ENCODE data around the gene ZBTB9. TPM values are rescaled to one million over a fixed set of nuclear protein-coding genes. Genes with fewer than 3 reads are reported as not detected.
A peak's percentile ranks its signal among the peaks of the same experiment; 100 is the strongest.

ZBTB9 gene, protein sequence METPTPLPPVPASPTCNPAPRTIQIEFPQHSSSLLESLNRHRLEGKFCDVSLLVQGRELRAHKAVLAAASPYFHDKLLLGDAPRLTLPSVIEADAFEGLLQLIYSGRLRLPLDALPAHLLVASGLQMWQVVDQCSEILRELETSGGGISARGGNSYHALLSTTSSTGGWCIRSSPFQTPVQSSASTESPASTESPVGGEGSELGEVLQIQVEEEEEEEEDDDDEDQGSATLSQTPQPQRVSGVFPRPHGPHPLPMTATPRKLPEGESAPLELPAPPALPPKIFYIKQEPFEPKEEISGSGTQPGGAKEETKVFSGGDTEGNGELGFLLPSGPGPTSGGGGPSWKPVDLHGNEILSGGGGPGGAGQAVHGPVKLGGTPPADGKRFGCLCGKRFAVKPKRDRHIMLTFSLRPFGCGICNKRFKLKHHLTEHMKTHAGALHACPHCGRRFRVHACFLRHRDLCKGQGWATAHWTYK
- 1 to 10 TPM; 4.4 to 5.9 TPM for total RNA-seq
- long read RNA-seq, transcript ZBTB9-201 (2 exons, 2,716 nt) = major isoform, 11 of 17 reads
- long read RNA-seq, partial matches to known transcripts = 0 of 17 reads
- long read RNA-seq, other reads (novel, unspliced or antisense) = 6 of 17 reads

DNA sequence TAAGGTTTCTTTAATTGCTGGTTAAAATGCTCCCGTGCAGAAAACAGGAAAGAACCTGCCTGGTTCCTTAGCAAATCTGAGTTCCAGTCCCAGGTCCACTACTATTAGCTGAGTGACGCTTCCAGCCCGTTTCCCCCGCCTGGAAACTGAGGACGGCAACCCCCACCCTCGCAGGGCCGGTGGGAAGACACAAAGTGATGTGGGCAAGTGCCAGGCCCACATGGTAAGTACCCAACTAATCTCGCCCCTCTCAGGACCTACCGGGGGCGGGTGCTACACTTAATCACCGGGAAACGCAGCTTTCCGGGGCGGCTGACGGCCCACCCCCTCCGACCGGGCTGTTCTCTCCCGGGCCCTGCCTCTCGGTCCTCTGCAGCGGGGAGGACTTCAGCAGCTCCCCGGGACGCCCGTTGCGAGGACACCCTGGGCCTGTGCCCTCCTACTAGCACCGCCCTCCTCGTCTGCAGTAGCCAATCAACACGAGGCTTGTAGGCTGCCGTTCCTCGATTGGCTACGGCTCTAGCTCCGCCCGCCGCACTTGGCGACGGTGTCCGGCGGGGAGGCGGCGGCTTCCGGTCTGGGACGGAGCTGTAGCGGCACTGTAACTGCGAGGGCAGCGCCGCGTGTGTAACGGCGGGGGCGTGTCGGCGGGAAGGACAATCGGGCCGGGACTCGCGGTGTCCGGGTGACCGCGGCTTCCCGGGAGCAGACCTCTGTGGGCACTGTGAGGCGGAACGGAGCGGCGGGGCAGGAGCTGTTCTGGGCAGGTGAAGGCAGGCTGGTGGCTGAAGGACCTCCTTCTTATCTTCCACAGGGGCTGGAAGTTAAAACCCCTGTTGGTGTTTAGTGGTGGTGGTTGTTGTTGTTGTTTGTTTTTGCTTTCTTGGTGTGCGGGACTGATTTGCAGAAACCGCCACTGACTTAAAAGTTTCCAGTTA lies at the start of gene ZBTB9:
ZBTB9 (plus strand) TSS at position 568 of the 938 bp plus-strand sequence. CDS start 525 bp downstream, outside the sequence.
- peak; percentile 98 to 99 for ATAC-seq
- DNase-seq = peak; percentile 97
- intact Hi-C loops (cut with DNase I) = loop anchor here in 1 of 2 donors (10.0 kb wide), 2 partner anchors 59 to 121 kb away; partner anchors contain the start of gene KIFC1

DNA sequence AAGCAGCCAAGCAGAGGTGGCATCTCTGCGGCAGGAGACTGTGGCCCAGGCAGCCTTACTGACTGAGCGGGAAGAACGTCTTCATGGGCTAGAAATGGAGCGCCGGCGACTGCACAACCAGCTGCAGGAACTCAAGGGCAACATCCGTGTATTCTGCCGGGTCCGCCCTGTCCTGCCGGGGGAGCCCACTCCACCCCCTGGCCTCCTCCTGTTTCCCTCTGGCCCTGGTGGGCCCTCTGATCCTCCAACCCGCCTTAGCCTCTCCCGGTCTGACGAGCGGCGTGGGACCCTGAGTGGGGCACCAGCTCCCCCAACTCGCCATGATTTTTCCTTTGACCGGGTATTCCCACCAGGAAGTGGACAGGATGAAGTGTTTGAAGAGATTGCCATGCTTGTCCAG lies 49.5 kb upstream of the ZBTB9 start:
- no peak for ATAC-seq
- DNase-seq = no peak
- intact Hi-C loops (cut with DNase I) = no loop called here

DNA sequence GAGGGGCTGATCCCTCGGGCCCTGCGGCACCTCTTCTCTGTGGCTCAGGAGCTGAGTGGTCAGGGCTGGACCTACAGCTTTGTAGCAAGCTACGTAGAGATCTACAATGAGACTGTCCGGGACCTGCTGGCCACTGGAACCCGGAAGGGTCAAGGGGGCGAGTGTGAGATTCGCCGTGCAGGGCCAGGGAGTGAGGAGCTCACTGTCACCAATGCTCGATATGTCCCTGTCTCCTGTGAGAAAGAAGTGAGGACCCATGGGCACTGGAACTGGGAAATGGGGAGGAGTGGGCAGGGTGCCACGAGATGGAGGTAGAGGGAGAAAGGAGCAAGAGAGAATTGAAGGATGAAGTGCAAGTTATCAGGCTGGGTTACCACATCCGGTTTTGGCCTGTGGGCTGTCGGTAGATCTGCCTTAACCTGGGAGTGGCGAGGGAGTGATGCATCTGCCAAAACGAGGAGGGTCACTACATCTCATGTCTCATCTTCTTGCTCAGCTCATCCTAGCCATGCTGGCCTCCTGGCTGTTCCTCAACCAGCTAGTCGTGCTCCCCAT lies 48.9 kb upstream of the ZBTB9 start:
- ATAC-seq (no peak), DNase-seq (no peak)
- intact Hi-C loops (cut with DNase I) = no loop called here

DNA sequence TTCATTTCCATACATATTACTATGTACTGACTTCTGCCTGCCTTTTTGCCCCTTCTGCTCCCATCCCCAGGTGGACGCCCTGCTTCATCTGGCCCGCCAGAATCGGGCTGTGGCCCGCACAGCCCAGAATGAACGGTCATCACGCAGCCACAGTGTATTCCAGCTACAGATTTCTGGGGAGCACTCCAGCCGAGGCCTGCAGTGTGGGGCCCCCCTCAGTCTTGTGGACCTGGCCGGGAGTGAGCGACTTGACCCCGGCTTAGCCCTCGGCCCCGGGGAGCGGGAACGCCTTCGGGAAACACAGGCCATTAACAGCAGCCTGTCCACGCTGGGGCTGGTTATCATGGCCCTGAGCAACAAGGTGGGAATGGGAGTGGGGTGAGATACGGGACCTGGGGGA lies 48.2 kb upstream of the ZBTB9 start:
- intact Hi-C loops (cut with DNase I) = no loop called here
- DNase-seq = no peak
- no peak for ATAC-seq

DNA sequence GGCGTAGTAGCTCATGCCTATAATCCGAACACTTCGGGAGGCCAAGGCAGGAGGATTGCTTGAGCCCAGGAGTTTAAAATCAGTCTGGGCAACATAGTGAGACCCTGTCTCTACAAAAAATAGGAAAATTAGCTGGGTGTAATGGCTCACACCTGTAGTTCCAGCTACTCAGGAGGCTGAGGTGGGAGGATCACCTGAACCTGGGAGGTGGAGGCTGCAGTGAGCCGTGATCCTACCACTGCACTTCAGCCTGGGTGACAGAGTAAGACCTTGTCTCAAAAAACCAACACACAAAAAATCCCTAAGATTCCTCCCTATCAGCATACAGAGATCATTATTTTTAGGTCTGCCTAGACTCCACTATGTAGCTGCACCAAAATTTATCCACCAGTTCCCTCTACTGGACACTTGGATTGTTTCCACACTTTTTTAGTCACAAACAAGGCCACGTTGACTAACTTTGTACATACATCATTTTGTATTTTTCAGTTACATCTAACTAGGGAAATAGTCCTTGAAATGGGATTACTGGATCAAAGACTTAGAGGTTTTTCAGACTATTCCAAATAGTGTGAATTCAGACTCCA lies 47.2 kb upstream of the ZBTB9 start:
- no peak for DNase-seq
- no peak for ATAC-seq
- intact Hi-C loops (cut with DNase I) = no loop called here

DNA sequence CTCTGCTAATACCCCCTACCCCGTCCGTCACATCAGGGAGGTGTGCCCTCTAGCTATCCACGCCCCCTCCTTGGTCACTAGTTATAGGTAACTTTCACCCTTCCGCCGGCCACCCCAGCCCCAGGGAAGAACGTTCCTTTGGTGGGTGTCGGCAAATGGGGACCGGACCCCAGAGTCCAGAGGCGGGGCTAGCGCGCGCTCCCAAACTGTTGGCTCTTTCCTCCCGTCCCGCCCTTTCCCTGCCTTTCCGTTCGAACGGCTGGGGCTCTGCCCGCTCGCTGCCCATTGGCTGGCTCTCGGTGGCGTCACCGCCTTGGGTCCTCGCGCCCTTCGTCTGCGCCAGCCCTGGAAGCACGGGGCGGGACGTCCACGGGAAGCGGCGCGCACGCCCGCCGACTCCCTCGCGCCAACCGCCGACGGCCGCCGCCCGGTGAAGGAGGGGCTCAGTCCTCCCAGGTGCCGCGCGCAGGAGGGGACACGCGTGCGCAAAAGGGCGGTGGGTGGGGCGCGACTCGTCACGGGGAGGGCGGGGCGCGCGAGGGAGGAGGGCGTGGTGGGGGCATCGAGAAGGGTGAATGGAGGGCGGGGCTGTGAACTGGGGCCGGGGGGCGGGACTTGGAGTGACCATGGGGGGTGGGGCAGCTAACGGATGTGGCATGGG lies 44.2 kb upstream of the ZBTB9 start:
- ATAC-seq (peak; percentile 93 to 94), DNase-seq (peak; percentile 98)
- intact Hi-C loops (cut with DNase I) = no loop called here

DNA sequence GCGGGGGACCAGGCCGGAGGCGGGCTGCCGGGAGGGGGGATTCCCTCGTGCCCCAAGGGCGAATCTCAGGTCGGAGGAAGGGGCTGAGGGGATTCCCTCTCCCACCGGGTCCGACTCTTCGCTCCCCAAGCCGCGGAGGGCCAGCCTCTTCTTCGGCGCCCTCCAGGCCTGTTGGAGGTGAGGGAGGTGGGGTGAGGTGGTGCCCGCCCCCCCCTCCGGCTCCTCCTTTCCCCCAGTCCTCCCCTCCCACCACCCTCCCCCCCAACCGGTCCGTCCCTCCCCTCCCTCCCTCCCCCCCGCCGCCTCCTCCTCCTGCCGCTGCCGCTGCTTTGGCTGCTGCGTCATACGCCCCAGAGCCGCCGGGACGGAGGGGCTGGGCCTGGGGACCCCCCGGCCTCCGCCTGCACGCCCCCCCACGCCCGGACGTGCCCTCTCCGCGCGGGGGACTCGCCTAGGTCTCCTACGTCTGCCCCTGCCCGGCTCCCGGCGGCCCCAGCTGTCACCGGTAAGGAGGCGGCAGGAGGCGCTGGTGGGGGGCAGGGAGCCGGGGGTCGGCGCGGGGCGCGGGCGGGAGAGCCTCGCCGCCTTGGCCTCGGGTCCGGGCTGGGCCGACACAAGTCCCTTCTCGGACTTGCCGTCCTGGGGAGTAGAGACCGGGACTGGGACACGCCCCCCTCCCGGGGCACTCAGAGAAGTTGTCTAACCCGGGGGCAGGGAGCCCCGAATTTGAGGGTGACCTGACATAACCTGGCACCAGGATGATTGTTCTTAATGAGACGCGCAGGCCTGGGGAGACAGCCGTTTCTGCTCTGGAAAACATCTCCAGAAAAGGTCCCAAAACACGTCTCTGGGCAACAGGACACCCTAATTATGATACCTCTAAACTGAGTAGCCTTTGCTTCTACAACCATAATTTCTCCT lies 43.4 kb upstream of the ZBTB9 start, which contains the start of gene PHF1:
PHF1 (plus strand) TSS at position 304 of the 921 bp plus-strand sequence. CDS start 1,250 bp downstream, outside the sequence.
- intact Hi-C loops (cut with DNase I) = no loop called here
- DNase-seq = peak; percentile 78
- ATAC-seq = peak; percentile 70 to 79

DNA sequence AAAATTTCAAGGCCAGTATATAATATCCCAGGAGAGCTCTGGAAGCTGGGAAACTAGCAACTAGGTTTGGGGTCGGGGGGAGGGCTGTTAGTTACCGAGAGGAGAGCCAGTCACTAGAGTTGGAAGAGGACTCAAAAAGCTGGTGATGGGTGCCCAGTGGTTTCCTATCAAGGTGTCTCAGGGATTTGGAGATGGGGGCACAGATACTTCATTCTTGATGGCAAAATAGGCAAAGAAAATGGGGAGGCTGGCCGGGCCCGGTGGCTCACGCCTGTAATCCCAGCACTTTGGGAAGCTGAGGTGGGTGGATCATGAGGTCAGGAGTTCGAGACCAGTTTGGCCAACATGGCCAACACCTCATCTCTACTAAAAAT lies 42.8 kb upstream of the ZBTB9 start:
- no peak for ATAC-seq
- DNase-seq = no peak
- intact Hi-C loops (cut with DNase I) = no loop called here

DNA sequence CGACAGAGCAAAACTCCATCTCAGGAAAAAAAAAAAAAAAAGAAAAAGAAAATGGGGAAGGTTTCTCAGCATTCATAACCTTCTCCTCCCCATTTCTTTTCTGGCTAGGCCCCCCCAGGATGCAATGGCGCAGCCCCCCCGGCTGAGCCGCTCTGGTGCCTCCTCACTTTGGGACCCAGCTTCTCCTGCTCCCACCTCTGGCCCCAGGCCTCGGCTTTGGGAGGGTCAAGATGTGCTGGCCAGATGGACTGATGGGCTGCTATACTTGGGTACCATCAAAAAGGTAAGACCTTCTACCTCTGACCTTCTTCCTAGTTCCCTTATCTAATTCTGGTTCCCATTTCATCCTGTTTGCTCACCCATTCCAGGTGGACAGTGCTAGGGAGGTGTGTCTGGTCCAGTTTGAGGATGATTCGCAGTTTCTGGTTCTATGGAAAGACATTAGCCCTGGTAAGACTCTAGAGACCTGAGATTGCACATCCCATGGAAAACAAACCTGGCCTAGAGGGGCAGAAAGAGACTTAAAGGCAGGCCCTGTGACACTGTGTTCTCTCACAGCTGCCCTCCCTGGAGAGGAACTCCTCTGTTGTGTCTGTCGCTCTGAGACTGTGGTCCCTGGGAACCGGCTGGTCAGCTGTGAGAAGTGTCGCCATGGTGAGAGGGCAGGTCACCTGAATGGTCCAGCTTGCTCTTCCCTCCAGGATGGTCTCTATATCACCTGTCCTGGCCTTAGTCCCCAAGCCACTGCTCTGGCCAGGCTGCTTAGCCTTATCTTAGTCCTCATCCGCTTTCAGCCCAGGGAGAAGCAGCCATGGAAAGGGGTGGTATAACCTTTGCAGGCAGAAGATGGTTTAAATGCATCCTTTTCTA lies 42.0 kb upstream of the ZBTB9 start:
- intact Hi-C loops (cut with DNase I) = no loop called here
- ATAC-seq (no peak), DNase-seq (no peak)

DNA sequence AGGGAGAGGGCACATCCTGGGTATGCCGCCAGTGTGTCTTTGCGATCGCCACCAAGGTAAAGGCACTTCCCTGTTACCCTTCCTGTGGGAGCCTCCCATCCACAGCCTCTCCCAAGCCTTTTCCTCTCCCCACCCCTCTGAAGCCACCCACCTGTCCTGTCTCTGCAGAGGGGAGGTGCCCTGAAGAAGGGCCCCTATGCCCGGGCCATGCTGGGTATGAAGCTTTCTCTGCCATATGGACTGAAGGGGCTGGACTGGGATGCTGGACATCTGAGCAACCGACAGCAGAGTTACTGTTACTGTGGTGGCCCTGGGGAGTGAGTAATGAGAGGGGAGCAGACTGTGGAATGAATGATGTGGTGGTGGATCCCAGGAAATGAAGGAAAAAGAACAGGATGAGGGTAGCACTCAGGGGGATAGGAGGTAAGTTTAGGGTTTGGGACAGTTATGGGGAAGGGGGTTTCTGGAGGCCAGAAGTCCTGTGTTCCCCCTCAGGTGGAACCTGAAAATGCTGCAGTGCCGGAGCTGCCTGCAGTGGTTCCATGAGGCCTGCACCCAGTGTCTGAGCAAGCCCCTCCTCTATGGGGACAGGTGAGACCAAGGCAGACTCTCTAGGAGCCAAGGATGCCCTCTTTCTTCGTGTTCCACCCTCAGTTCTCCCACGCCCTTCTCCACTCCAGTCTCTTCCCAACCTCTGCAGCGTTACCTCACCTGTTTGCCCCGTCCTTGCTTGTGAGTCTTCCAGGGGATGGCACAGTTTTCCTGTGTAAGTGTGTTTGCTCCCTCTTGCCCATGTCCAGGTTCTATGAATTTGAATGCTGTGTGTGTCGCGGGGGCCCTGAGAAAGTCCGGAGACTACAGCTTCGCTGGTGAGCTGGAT lies 40.9 kb upstream of the ZBTB9 start:
- intact Hi-C loops (cut with DNase I) = no loop called here
- no peak for ATAC-seq
- no peak for DNase-seq

DNA sequence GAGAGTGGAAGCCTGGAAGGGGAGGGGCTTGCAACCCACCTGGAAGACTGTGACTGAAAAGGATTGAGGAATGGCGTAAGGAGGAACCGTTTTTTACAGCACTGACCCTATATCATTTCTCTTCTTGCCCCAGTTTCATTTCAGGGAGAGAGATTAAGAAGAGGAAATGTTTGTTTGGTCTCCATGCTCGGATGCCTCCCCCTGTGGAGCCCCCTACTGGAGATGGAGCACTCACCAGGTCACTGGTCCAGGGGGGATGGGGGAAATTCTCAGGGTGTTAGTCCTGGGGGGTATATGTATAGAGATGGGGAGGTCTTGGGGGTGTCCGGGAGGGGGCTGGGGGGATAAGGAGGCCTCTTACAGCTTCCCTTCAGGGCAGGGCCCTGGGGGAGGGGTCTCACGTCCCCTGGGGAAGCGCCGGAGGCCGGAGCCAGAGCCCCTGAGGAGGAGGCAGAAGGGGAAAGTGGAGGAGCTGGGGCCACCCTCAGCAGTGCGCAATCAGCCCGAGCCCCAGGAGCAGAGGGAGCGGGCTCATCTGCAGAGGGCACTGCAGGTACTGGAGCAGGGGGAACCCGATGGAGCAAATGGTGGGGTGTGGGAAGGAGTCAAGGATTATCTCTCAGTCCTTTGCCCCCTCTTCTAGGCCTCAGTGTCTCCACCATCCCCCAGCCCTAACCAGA lies 39.6 kb upstream of the ZBTB9 start:
- intact Hi-C loops (cut with DNase I) = no loop called here

DNA sequence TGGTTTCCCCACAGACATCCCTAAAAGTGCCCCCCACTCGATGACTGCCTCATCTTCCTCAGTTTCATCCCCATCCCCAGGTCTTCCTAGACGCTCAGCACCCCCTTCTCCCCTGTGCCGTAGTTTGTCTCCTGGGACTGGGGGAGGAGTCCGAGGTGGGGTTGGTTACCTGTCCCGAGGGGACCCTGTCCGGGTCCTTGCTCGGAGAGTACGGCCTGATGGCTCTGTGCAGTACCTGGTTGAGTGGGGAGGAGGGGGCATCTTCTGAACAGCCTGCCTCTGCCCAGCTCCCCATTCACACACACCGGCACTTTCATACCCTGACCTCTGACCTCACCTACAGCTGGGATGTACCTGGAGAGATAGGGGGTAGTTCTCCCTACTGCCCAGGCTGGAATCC lies 38.5 kb upstream of the ZBTB9 start:
- intact Hi-C loops (cut with DNase I) = no loop called here
- ATAC-seq (no peak), DNase-seq (no peak)

More for the DNA sequence above, 39.6 kb upstream of the ZBTB9 start:
- no peak for ATAC-seq
- DNase-seq = no peak

DNA sequence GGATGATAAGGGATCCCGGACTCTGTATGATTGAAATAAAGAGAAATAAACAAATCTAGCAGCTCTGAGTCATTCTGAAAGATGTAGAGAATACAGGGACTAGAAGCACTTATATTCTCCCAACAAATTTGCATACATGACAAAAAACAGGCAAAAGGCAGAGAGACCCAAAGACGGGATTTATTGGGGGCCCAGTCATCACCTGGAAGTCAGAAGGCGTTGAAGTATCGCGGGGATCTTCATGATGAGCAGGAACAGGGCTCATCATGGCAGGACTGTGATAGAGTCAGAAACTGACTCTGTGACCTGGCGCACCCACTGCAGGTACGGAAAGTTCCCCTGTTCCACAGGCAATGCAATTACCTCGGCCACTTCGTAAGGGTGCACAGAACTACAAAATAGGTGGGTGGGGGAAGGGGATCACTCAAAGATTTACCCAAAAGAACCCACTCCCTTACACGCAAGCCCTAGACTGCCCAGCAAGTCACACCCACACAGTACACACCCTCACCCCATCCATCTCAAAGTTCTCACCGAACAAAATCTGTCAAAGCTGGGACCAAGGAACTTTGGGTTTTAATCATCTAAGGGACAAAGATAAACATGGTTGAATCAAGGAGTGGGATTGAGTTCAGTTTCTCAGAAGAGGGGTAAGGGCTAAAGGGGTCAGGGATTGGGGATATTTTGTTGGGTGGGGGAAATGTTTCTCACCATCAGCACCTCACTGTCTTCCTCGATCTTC lies 37.8 kb upstream of the ZBTB9 start:
- DNase-seq (no peak), ATAC-seq (no peak)
- intact Hi-C loops (cut with DNase I) = no loop called here

All from left cardiac atrium (tissue), 4 donors.